Kidney epithelial cell (primary cell): Measurements from ENCODE around the gene RAP2B. TPM values are rescaled to one million over a fixed set of nuclear protein-coding genes. Genes with fewer than 3 reads are reported as not detected.
"Not testable (repeated sequence)": the region's sequence is repeated elsewhere in the genome, so short reads cannot be mapped to it uniquely, and the experiment has no call there.

Source experiments
- DNase-seq: peaks from one replicate; pipeline ENCODE4 v3.0.0-alpha.2; 2010; ENCODE audit warnings: low read depth
- H3K27me3 ChIP-seq: 2 replicates; pipeline ENCODE4 v1.6.0; 2011; ENCODE audit warnings: low read length; ENCODE audit not compliant: control insufficient read depth, insufficient read depth
- H3K36me3 ChIP-seq: 2 replicates; pipeline ENCODE4 v1.5.1; 2011; ENCODE audit warnings: low read length; ENCODE audit not compliant: control insufficient read depth, insufficient read depth
- H3K4me3 ChIP-seq: 2 replicates; pipeline ENCODE4 v1.5.1; 2011; ENCODE audit warnings: low read depth, mild to moderate bottlenecking, control low read depth, low read length
- CTCF ChIP-seq: IDR thresholded peaks from 2 replicates; pipeline ENCODE4 v1.5.1; 2011; ENCODE audit warnings: mild to moderate bottlenecking, moderate library complexity, low read length, control low read depth, inconsistent platforms; ENCODE audit not compliant: insufficient read depth, poor library complexity, severe bottlenecking
- total RNA-seq: library from RNA; depleted of rRNA; stranded (reverse); fragments of >200 nt; gene quantifications from 2 replicates; pipeline ENCODE4 v1.2.3, GENCODE V29; 2015

The RAP2B gene
- total RNA-seq, 1 donor from 2014 or later: 43.6 TPM

GRCh38 chr3:153176197-153176596 lies 14.2 kb downstream of the RAP2B start:
- DNase-seq: no peak
- no peak for TF ChIP-seq CTCF
- H3K4me3 ChIP-seq: no peak overlapping the region
- H3K27me3 ChIP-seq: no peaks in the 10 kb centered on the region
- no peaks in the 10 kb centered on the region for H3K36me3 ChIP-seq

- Histone ChIP-seq H3K36me3 (no peaks in the 10 kb centered on the region), H3K4me3 (no peak overlapping the region), H3K27me3 (no peaks in the 10 kb centered on the region)
- TF ChIP-seq CTCF: no peak
- DNase-seq: no peak
These were observed 18.9 kb downstream of the RAP2B start for GRCh38 chr3:153180860-153181372.

DNA sequence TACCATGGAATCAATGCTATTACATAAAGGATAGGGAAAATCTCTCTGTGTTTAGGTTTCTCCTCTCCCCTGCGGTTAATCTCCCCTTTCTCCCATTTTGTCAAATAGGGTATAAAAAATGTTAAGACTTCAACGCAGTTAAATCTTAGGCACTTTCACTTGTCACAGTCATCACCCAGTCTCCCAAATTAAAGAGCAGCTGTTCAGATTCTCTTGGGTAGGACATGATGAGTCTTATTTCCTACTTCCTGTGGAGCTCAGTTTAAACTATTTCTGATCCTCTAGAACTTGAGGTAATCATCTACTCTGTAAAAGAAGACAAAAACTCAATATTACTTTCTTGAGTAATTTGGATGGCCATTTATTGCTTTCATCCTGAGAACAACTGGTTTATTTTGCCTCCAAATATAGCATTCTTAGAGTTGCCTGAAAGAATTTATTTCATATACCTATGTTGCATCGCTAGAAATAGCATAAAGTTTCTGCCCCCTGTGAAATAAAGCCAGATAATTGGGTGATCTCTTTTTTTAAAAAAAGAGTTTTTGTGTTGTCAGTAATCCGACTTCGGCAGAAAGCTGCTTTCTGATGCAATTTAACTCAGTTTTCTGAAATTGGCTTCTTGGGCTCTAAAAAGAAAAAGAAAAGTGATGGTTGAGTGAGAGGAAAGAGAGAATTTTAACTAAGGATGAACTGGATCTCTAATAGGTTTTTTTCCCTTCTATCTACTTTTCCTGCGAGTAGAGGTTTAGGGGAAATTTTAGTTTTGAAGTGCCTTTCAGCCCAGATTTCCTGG lies 20.7 kb downstream of the RAP2B start:
- no peaks in the 10 kb centered on the region for H3K36me3 ChIP-seq
- no peak overlapping the region for H3K4me3 ChIP-seq
- TF ChIP-seq CTCF: no peak
- no peaks in the 10 kb centered on the region for H3K27me3 ChIP-seq
- DNase-seq: no peak

DNA sequence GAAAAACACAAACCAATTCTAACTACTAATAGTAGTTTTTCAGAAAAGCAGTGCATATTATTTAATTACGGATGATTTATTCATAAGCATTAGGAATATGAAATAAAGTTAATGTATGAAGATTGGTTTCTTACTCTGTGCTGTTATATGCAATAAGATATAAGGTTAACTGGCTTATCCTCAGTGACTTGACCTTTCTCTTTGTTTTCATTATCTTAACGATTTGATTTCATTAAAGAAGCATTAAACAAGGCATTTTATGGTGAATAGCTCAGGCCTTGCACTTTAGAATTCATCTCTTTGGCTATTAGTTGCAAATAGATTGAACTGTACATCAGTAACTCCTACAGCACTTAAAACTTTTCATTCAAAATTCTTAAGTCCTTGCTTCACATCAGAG lies 28.9 kb downstream of the RAP2B start:
- Histone ChIP-seq H3K27me3 (no peaks in the 10 kb centered on the region), H3K4me3 (no peak overlapping the region), H3K36me3 (no peaks in the 10 kb centered on the region)
- no peak for DNase-seq
- TF ChIP-seq CTCF: no peak

DNA sequence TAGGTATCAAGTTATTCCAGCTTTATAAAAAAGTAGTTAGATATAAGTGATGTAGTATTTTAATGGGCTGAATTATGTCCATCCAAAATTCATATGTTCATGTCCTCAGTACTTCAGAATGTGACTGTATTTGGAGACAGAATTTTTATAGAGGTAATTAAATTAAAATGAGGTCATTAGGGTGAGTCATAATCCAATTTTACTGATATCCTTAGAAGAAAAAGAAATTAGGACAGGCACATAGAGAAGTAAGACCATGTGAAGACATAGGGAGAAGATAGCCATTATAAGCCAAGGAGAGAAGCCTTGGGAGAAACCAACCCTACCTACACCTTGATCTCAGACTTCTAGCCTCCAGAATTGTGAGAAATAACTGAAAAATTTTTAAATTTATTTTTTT lies 30.3 kb downstream of the RAP2B start:
- no peak for TF ChIP-seq CTCF
- no peaks in the 10 kb centered on the region for H3K27me3 ChIP-seq
- no peak for DNase-seq
- no peak overlapping the region for H3K4me3 ChIP-seq
- no peaks in the 10 kb centered on the region for H3K36me3 ChIP-seq

DNA sequence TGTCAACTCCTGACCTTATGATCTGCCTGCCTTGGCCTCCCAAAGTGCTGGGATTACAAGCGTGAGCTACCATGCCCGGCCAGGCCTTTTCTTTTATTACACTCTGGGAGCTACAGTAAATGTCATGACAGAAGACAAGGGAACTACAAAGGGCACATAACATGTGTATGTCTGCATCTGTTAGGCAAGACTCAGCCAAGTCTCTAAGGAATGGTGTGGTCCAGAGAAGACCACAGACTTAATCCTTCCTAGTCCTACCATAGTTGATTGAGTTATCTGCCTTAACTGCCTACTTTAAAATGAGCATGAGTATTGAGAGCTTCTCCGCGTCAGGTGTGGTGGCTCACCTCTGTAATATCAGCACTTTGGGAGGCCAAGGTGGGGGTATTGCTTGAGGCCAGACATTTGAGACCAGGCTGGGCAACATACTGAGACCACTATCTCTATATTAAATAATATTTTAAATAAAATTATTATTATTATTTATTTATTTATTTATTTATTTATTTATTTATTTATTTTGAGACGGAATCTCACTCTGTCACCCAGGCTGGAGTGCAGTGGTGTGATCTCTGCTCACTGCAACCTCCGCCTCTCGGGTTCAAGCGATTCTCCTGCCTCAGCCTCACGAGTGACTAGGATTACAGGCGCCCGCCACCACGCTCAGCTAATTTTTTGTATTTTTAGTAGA lies 31.9 kb downstream of the RAP2B start:
- not testable (repeated sequence) for H3K4me3 ChIP-seq, DNase-seq, H3K36me3 ChIP-seq, H3K27me3 ChIP-seq
